NCI-H446 (cell line): ENCODE measurements around the gene NINJ2.
"Not testable (repeated sequence)": the region's sequence is repeated elsewhere in the genome, so short reads cannot be mapped to it uniquely, and the experiment has no call there.

ENCODE experiments used
- DNase-seq, 2 experiments: peaks; one replicate each; lab custom pipeline; 2025; lab: John Stamatoyannopoulos, UW

The NINJ2 gene

GRCh38 chr12:585062-586061, 77.9 kb downstream of the NINJ2 start:
- no peak for DNase-seq

GRCh38 chr12:583251-583869, 79.9 kb downstream of the NINJ2 start:
- DNase-seq, result no peak

GRCh38 chr12:581746-582145, 81.5 kb downstream of the NINJ2 start:
- no peak for DNase-seq

GRCh38 chr12:581321-581720, 81.9 kb downstream of the NINJ2 start:
- DNase-seq, result no peak

- no peak for DNase-seq
These were observed 82.4 kb downstream of the NINJ2 start for GRCh38 chr12:580813-581212.

- DNase-seq, result no peak
These were observed 83.7 kb downstream of the NINJ2 start for GRCh38 chr12:579420-580110.

- peak in 1 of 2 experiments; percentile 36 for DNase-seq
These were observed 84.4 kb downstream of the NINJ2 start for GRCh38 chr12:578748-579419.

- not testable (repeated sequence) for DNase-seq
These were observed 85.1 kb downstream of the NINJ2 start for GRCh38 chr12:577994-578747.

GRCh38 chr12:576615-577110, 86.6 kb downstream of the NINJ2 start:
- no peak for DNase-seq

GRCh38 chr12:575948-576614, 87.2 kb downstream of the NINJ2 start:
- peak; percentile 54 to 89 for DNase-seq

- DNase-seq, result no peak
These were observed 88.1 kb downstream of the NINJ2 start for GRCh38 chr12:575129-575502.

GRCh38 chr12:574475-575128, 88.6 kb downstream of the NINJ2 start:
- no peak for DNase-seq

GRCh38 chr12:573232-573631, 90.0 kb downstream of the NINJ2 start:
- DNase-seq, result no peak

GRCh38 chr12:572532-572899, 90.7 kb downstream of the NINJ2 start:
- DNase-seq, result no peak

- no peak for DNase-seq
These were observed 91.3 kb downstream of the NINJ2 start for GRCh38 chr12:571795-572531.

GRCh38 chr12:570921-571794, 92.1 kb downstream of the NINJ2 start:
- peak in 1 of 2 experiments; percentile 73 for DNase-seq

- DNase-seq, result no peak
These were observed 92.8 kb downstream of the NINJ2 start for GRCh38 chr12:570435-570920.

- peak; percentile 56 to 90 for DNase-seq
These were observed 93.3 kb downstream of the NINJ2 start for GRCh38 chr12:569803-570434.
